Fibroblast of pulmonary artery (primary cell): ENCODE measurements around the gene ARL4D.
"Not testable (repeated sequence)": the region's sequence is repeated elsewhere in the genome, so short reads cannot be mapped to it uniquely, and the experiment has no call there.

Experiments
- DNase-seq: peaks from one replicate; pipeline ENCODE4 v3.0.0-alpha.2; 2010; ENCODE audit warnings: low read depth
- H3K4me3 ChIP-seq: replicated peaks from 2 replicates; pipeline ENCODE4 v1.5.1; 2011; ENCODE audit warnings: low read depth, mild to moderate bottlenecking, control low read depth, low read length, moderate library complexity
- CTCF ChIP-seq: IDR thresholded peaks from 2 replicates; pipeline ENCODE4 v1.5.1; 2011; ENCODE audit warnings: mild to moderate bottlenecking, control low read depth, low read length, inconsistent platforms; ENCODE audit errors: missing control alignments

Gene ARL4D

DNA sequence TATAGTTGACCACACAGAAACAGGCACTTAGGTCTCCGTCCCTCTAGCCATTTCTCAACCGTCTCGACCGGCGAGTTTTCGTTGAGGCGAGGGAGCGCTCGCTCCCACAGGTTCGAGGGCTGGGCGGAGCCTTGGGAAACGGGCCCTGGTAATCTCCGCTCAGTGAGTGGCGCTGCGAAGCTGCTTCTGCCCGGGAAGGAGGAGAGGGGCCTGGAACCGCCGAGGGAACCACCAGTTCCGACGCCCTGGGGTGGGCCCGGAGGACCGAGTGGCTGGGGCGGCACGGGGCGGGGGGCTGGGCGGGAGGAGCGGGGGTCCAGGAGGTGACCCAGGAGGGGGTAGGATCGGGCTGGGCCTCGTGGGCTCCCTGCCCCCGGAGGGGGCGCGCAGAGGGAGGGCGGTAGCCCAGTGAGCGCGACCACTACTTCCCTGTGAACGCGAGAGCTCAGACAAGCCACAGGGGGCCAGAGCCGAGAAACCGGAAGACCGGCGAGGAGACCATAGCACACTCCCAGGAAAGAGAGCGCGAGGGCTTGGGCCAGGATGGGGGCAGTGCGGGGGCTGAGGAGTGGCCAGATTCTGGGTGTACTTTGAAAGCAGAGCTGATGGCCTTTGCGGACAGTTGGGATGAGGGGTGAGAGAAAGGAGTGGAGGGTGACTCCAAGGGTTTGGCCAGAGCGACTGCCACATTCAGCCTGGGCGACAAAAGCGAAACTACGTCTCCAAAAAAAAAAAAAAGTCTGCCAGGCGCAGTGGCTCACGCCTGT, 29.9 kb upstream of the ARL4D start:
- peak; percentile 86 for DNase-seq
- peak; percentile 12 for TF ChIP-seq CTCF
- peak overlapping the region; percentile 45 for H3K4me3 ChIP-seq

DNA sequence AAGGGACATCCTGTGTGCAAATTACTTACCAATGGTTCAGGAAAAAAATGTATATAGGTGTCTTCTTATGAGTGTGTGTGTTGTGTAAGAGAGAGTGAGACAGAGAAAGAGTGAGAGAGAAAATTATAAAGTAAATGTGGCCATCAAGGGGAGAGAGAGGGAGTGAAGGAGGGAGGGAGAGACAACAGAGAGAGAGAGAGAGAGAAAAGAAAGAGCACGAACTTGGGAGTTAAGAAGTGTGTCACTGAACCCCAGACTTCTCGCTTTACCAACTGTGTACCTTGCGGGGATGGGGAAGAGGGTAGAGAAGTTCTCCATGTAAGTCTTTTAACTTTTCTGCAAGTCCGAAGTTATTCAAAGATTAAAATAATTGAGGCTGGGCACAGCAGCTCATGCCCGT, 28.8 kb upstream of the ARL4D start:
- no peak for DNase-seq
- no peak overlapping the region for H3K4me3 ChIP-seq
- TF ChIP-seq CTCF: no peak

- H3K4me3 ChIP-seq: no peak overlapping the region
- no peak for DNase-seq
- TF ChIP-seq CTCF: no peak
These were observed 27.5 kb upstream of the ARL4D start for GRCh38 chr17:43371227-43371821.

- H3K4me3 ChIP-seq: no peak overlapping the region
- peak; percentile 44 for DNase-seq
- TF ChIP-seq CTCF: no peak
These were observed 26.4 kb upstream of the ARL4D start for GRCh38 chr17:43372273-43372911.

GRCh38 chr17:43373356-43373755, 25.4 kb upstream of the ARL4D start:
- no peak for TF ChIP-seq CTCF
- no peak for DNase-seq
- H3K4me3 ChIP-seq: no peak overlapping the region

GRCh38 chr17:43375915-43376314, 22.9 kb upstream of the ARL4D start:
- DNase-seq, H3K4me3 ChIP-seq: not testable (repeated sequence)

GRCh38 chr17:43377056-43377810, 21.6 kb upstream of the ARL4D start:
- TF ChIP-seq CTCF: no peak
- H3K4me3 ChIP-seq: no peak overlapping the region
- DNase-seq: no peak
